Heart left ventricle (tissue), 13 donors: ENCODE measurements around the gene MCUB.

Experiments used
- POLR2A ChIP-seq, 2 donors: fragments of 450-650 bp; IDR thresholded peaks; one replicate each; pipeline ENCODE4 v1.6.1; 2017; ENCODE audit warnings: antibody characterized with exemption in 2 of 2, mild to moderate bottlenecking in 2 of 2, moderate library complexity in 2 of 2
- TF ChIP-seq, protein P1 (sequence below), 12 donors: fragments of 200-600 bp; sonication (generic) in 4 of 12; IDR thresholded peaks; one replicate each; pipeline versions ENCODE4 v1.5.0 to v1.8.0; 2018 to 2022; ENCODE audit warnings: antibody characterized with exemption in 12 of 12, mild to moderate bottlenecking in 5 of 12
- donor health status: ischemic (EF 13 %, LVEDD 7.1; RV severe dilation, severe dysfunction).
- donor health status: DM: no; HTN: yes; CAD: no.
- donor health status: DM: no; HTN: no; CAD: no.
- donor health status: ischemic (EF 25% LVEDD 6.9; RV normal size, moderate dysfunction).
- donor health status: ischemic (EF 25% LVEDD 5.7; RV mildly dilated, moderate dysfunction).
- donor health status: ischemic (EF 35%, LVEDD 5.7; RV mildly dilated, moderate dysfunction).
- donor health status: nonischemic (EF 11% LVEDD 7.7; RV severe dilation, severe dysfunction).
- donor health status: DM: yes; HTN: yes; CAD: no.
- donor health status: PGD.
- donor health status: ischemic (EF 29% LVEDD 5.4; RV normal size, mild dysfunction).
- donor health status: nonischemic (EF 23%, LVEDD 6.1; RV moderate dilation, normal function).

DNA sequence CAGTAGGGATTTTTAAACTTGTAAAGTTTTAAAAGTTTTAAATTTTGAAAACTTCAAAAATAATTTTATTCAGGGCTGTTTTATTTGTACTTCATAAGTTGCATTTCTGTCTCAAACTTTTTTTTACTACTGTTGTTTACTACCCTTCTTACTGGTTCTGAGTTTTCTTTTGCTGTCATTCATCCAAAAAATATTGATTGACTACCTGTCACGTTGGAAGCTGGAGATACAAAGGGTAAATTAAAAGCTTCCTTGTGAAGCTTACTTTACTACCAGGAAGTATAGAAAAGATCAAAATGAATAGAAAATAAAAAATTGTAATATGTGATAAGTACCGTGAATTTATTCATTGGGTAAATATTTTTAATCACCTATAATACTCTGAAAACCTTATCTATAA lies 49.4 kb upstream of the MCUB start:
- TF ChIP-seq, protein P1, sequence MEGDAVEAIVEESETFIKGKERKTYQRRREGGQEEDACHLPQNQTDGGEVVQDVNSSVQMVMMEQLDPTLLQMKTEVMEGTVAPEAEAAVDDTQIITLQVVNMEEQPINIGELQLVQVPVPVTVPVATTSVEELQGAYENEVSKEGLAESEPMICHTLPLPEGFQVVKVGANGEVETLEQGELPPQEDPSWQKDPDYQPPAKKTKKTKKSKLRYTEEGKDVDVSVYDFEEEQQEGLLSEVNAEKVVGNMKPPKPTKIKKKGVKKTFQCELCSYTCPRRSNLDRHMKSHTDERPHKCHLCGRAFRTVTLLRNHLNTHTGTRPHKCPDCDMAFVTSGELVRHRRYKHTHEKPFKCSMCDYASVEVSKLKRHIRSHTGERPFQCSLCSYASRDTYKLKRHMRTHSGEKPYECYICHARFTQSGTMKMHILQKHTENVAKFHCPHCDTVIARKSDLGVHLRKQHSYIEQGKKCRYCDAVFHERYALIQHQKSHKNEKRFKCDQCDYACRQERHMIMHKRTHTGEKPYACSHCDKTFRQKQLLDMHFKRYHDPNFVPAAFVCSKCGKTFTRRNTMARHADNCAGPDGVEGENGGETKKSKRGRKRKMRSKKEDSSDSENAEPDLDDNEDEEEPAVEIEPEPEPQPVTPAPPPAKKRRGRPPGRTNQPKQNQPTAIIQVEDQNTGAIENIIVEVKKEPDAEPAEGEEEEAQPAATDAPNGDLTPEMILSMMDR (IDR thresholded peaks at IDR 0.05), result no peak
- TF ChIP-seq POLR2A (IDR thresholded peaks at IDR 0.05), result no peak
